ENCODE data around the gene HOXC13. TPM values are rescaled to one million over a fixed set of nuclear protein-coding genes. Genes with fewer than 3 reads are reported as not detected.
A peak's percentile ranks its signal among the peaks of the same experiment; 100 is the strongest.

Gene HOXC13
- 0.44 to 0.69 TPM (median 0.61 TPM) in 3 replicates for total RNA-seq

GRCh38 chr12:53938326-53939140, at the start of gene HOXC13:
HOXC13 (plus strand) TSS chr12:53938831; CDS start chr12:53938907, 76 bp downstream.
- DNase-seq (ENCODE audit: low spot score in 2 of 2, unreplicated experiment in 2 of 2), result peak; percentile 86 to 90
- no peaks in the 10 kb centered on the region for H3K9me3 Mint-ChIP-seq
- peaks cover 95% of the 10 kb centered on the region for H3K27me3 Mint-ChIP-seq (ENCODE audit: low read depth)
- peaks cover 14% of the 10 kb centered on the region for H3K4me1 Mint-ChIP-seq
- peaks cover 2% of the 10 kb centered on the region for H3K36me3 Mint-ChIP-seq
- no peak for TF ChIP-seq CTCF (IDR thresholded peaks at IDR 0.05; ENCODE audit: unreplicated experiment)
- H3K4me3 Mint-ChIP-seq, result peak within 1 kb of the TSS; percentile 59
- H3K27ac Mint-ChIP-seq, result peak within 1 kb of the TSS; percentile 34

GRCh38 chr12:53890081-53890480, 48.5 kb upstream of the HOXC13 start:
- TF ChIP-seq CTCF (IDR thresholded peaks at IDR 0.05; ENCODE audit: unreplicated experiment), result no peak
- no peaks in the 10 kb centered on the region for H3K36me3 Mint-ChIP-seq
- no peaks in the 10 kb centered on the region for H3K9me3 Mint-ChIP-seq
- H3K4me3 Mint-ChIP-seq, result no peak overlapping the region
- no peaks in the 10 kb centered on the region for H3K4me1 Mint-ChIP-seq
- no peak overlapping the region for H3K27ac Mint-ChIP-seq
- peaks cover 98% of the 10 kb centered on the region for H3K27me3 Mint-ChIP-seq (ENCODE audit: low read depth)
- no peak for DNase-seq (ENCODE audit: low spot score in 2 of 2, unreplicated experiment in 2 of 2)

- no peaks in the 10 kb centered on the region for H3K4me1 Mint-ChIP-seq
- H3K4me3 Mint-ChIP-seq, result no peak overlapping the region
- DNase-seq (ENCODE audit: low spot score in 2 of 2, unreplicated experiment in 2 of 2), result no peak
- peaks cover 99% of the 10 kb centered on the region for H3K27me3 Mint-ChIP-seq (ENCODE audit: low read depth)
- TF ChIP-seq CTCF (IDR thresholded peaks at IDR 0.05; ENCODE audit: unreplicated experiment), result no peak
- H3K27ac Mint-ChIP-seq, result no peak overlapping the region
- H3K9me3 Mint-ChIP-seq, result no peaks in the 10 kb centered on the region
- H3K36me3 Mint-ChIP-seq, result no peaks in the 10 kb centered on the region
Observed at GRCh38 chr12:53892762-53893395, 45.8 kb upstream of the HOXC13 start.

- Mint-ChIP-seq H3K9me3 (no peaks in the 10 kb centered on the region), H3K36me3 (no peaks in the 10 kb centered on the region), H3K27ac (no peak overlapping the region), H3K4me1 (no peaks in the 10 kb centered on the region), H3K27me3 (ENCODE audit: low read depth) (peaks cover 90% of the 10 kb centered on the region), H3K4me3 (no peak overlapping the region)
- no peak for TF ChIP-seq CTCF (IDR thresholded peaks at IDR 0.05; ENCODE audit: unreplicated experiment)
- no peak for DNase-seq (ENCODE audit: low spot score in 2 of 2, unreplicated experiment in 2 of 2)
Observed at GRCh38 chr12:53899230-53899629, 39.4 kb upstream of the HOXC13 start.

- no peak overlapping the region for H3K4me3 Mint-ChIP-seq
- H3K36me3 Mint-ChIP-seq, result no peaks in the 10 kb centered on the region
- no peak overlapping the region for H3K27ac Mint-ChIP-seq
- TF ChIP-seq CTCF (IDR thresholded peaks at IDR 0.05; ENCODE audit: unreplicated experiment), result no peak
- no peaks in the 10 kb centered on the region for H3K4me1 Mint-ChIP-seq
- H3K9me3 Mint-ChIP-seq, result no peaks in the 10 kb centered on the region
- DNase-seq (ENCODE audit: low spot score in 2 of 2, unreplicated experiment in 2 of 2), result no peak
- H3K27me3 Mint-ChIP-seq (ENCODE audit: low read depth), result peaks cover 55% of the 10 kb centered on the region
Observed at GRCh38 chr12:53907103-53907502, 31.5 kb upstream of the HOXC13 start.

All from mesothelial cell of epicardium (in vitro differentiated cells).